HepG2 (cell line): ENCODE data around the gene ST6GALNAC6. TPM values are rescaled to one million over a fixed set of nuclear protein-coding genes. Genes with fewer than 3 reads are reported as not detected.
A peak's percentile ranks its signal among the peaks of the same experiment; 100 is the strongest.

Source experiments
- AHR ChIP-seq: IDR thresholded peaks from 2 replicates; pipeline ENCODE4 v1.6.1; 2018; ENCODE audit warnings: missing genetic modification reagents, missing compliant biosample characterization
- BRCA1 ChIP-seq: sonication (generic); formaldehyde crosslinking; IDR thresholded peaks from 2 replicates; pipeline ENCODE4 v1.4.0; 2020; ENCODE audit warnings: missing genetic modification reagents
- DDIT3 ChIP-seq: sonication (generic); formaldehyde crosslinking; IDR thresholded peaks from 2 replicates; pipeline ENCODE4 v1.4.0; 2020; ENCODE audit warnings: mild to moderate bottlenecking, missing genetic modification reagents
- ETV6 ChIP-seq: sonication (generic); formaldehyde crosslinking; conservative IDR thresholded peaks from 2 replicates; pipeline ENCODE4 v1.4.0; 2020; ENCODE audit warnings: missing genetic modification reagents
- GLMP ChIP-seq: sonication (generic); formaldehyde crosslinking; IDR thresholded peaks from 2 replicates; pipeline ENCODE4 v1.9.0; 2021; ENCODE audit warnings: missing genetic modification reagents, mild to moderate bottlenecking, borderline replicate concordance
- HOXA7 ChIP-seq: sonication (generic); formaldehyde crosslinking; IDR thresholded peaks from 2 replicates; pipeline ENCODE4 v1.8.1; 2022; ENCODE audit warnings: mild to moderate bottlenecking, missing genetic modification reagents, moderate library complexity
- MBD4 ChIP-seq: IDR thresholded peaks from 2 replicates; pipeline ENCODE4 v1.6.1; 2012; ENCODE audit warnings: low read length, inconsistent platforms, borderline replicate concordance
- NR3C1 ChIP-seq: sonication (generic); formaldehyde crosslinking; IDR thresholded peaks from 2 replicates; pipeline ENCODE4 v1.4.0; 2020; ENCODE audit warnings: missing genetic modification reagents
- POGK ChIP-seq: sonication (generic); formaldehyde crosslinking; conservative IDR thresholded peaks from 2 replicates; pipeline ENCODE4 v1.8.0; 2022; ENCODE audit warnings: mild to moderate bottlenecking, moderate library complexity, missing genetic modification reagents
- SIX1 ChIP-seq: sonication (generic); formaldehyde crosslinking; IDR thresholded peaks from 2 replicates; pipeline ENCODE4 v1.4.0; 2020; ENCODE audit warnings: missing genetic modification reagents, borderline replicate concordance
- THAP7 ChIP-seq: sonication (generic); formaldehyde crosslinking; IDR thresholded peaks from 2 replicates; pipeline ENCODE4 v1.8.1; 2023; ENCODE audit warnings: mild to moderate bottlenecking, missing genetic modification reagents
- USF2 ChIP-seq, 2 experiments: sonication (generic) in 1 of 2; formaldehyde crosslinking in 1 of 2; IDR thresholded peaks; 2 replicates each; pipeline versions ENCODE4 v1.5.1 to v1.6.1; 2011 to 2020; ENCODE audit warnings: borderline replicate concordance in 1 of 2, low read depth in 1 of 2, low read length in 1 of 2, mild to moderate bottlenecking in 1 of 2, missing genetic modification reagents in 1 of 2, moderate library complexity in 1 of 2
- ZNF232 ChIP-seq: sonication (generic); formaldehyde crosslinking; IDR thresholded peaks from 2 replicates; pipeline ENCODE4 v1.4.0; 2020; ENCODE audit warnings: missing genetic modification reagents, borderline replicate concordance
- ZNF235 ChIP-seq: sonication (generic); formaldehyde crosslinking; IDR thresholded peaks from 2 replicates; pipeline ENCODE4 v1.8.1; 2023; ENCODE audit warnings: mild to moderate bottlenecking, missing genetic modification reagents, borderline replicate concordance
- ZNF446 ChIP-seq: sonication (generic); formaldehyde crosslinking; IDR thresholded peaks from 2 replicates; pipeline ENCODE4 v1.5.0; 2020; ENCODE audit warnings: mild to moderate bottlenecking, missing genetic modification reagents
- ZNF569 ChIP-seq: sonication (generic); formaldehyde crosslinking; IDR thresholded peaks from 2 replicates; pipeline ENCODE4 v1.5.0; 2020; ENCODE audit warnings: mild to moderate bottlenecking, missing genetic modification reagents, moderate library complexity, borderline replicate concordance
- ZNF652 ChIP-seq: IDR thresholded peaks from 2 replicates; pipeline ENCODE4 v1.6.1; 2016; ENCODE audit warnings: low read depth, borderline replicate concordance
- ZSCAN5A ChIP-seq: sonication (generic); formaldehyde crosslinking; IDR thresholded peaks from 2 replicates; pipeline ENCODE4 v1.8.0; 2022; ENCODE audit warnings: mild to moderate bottlenecking, missing genetic modification reagents, borderline replicate concordance
- polyA plus RNA-seq, 8 experiments: library from polyadenylated mRNA; depleted of rRNA in 3 of 8; stranded (reverse) in 7 of 8; unstranded in 1 of 8; fragments of >200 nt; fragmentation: Illumina TruSeq in 4 of 8; extraction: Trizol in 4 of 8; gene quantifications; 2 replicates each; pipeline versions ENCODE4 v1.2.1 to v1.2.3, GENCODE V29; 2011 to 2016; ENCODE audit warnings: low read depth in 4 of 8, missing spikeins in 1 of 8, mixed read lengths in 1 of 8; ENCODE audit not compliant: insufficient read depth in 1 of 8
- total RNA-seq, 5 experiments: library from RNA; depleted of rRNA; stranded (reverse); fragments of >200 nt; fragmentation: Illumina TruSeq; extraction: Trizol; gene quantifications; 2 replicates each; pipeline ENCODE4 v1.2.3, GENCODE V29; 2016; ENCODE audit warnings: low read depth in 1 of 5

ST6GALNAC6 gene
- total and polyA plus RNA-seq, 2 of the 13 experiments (the other 11 are each of a cell fraction or from before 2014, with no cell fraction given) = 18.5 to 65.4 TPM

- TF ChIP-seq USF2 (IDR thresholded peaks at IDR 0.05; ENCODE audit: low read depth, low read length) = no peak
- no peak for TF ChIP-seq USF2 (CRISPR knock-in tag; IDR thresholded peaks at IDR 0.05; ENCODE audit: borderline replicate concordance)
- no peak for TF ChIP-seq AHR (CRISPR knock-in tag)
- no peak for TF ChIP-seq POGK (CRISPR knock-in tag)
- TF ChIP-seq THAP7 (CRISPR knock-in tag) = 0 out of 2 replicates have a peak, but pooled peaks have one; percentile 60
- TF ChIP-seq ZSCAN5A (CRISPR knock-in tag) = no peak
- TF ChIP-seq ZNF446 (CRISPR knock-in tag) = no peak
- TF ChIP-seq MBD4 = no peak
- TF ChIP-seq ZNF235 (CRISPR knock-in tag) = no peak
- TF ChIP-seq DDIT3 (CRISPR knock-in tag) = no peak
- TF ChIP-seq ZNF569 (CRISPR knock-in tag) = no peak
- TF ChIP-seq ZNF652 (CRISPR knock-in tag) = no peak; the same call in 1 of the 2 replicates
- no peak for TF ChIP-seq NR3C1 (CRISPR knock-in tag)
- TF ChIP-seq SIX1 (CRISPR knock-in tag) = no peak
- no peak for TF ChIP-seq HOXA7
- no peak for TF ChIP-seq ZNF232 (CRISPR knock-in tag)
- TF ChIP-seq ETV6 (CRISPR knock-in tag) = no peak
- TF ChIP-seq BRCA1 = no peak
- no peak for TF ChIP-seq GLMP (CRISPR knock-in tag)
These were observed 2.2 kb downstream of the ST6GALNAC6 start (continued) for GRCh38 chr9:127897193-127897692.
